Fibroblast of villous mesenchyme (primary cell): Measurements from ENCODE around the gene MSL1. TPM values are rescaled to one million over a fixed set of nuclear protein-coding genes. Genes with fewer than 3 reads are reported as not detected.
A peak's percentile ranks its signal among the peaks of the same experiment; 100 is the strongest.

Experiments
- DNase-seq: peaks from one replicate; pipeline ENCODE4 v3.0.0-alpha.2; 2010; ENCODE audit warnings: low read depth
- H3K4me3 ChIP-seq: 2 replicates; pipeline ENCODE4 v1.5.1; 2011; ENCODE audit warnings: low read depth, mild to moderate bottlenecking, low read length
- total RNA-seq: library from RNA; depleted of rRNA; stranded (reverse); fragments of >200 nt; gene quantifications from 2 replicates; pipeline ENCODE4 v1.2.3, GENCODE V29; 2012
- TF ChIP-seq, protein P1 (sequence below): IDR thresholded peaks from 2 replicates; pipeline ENCODE4 v1.5.1; 2012; ENCODE audit warnings: low read depth, mild to moderate bottlenecking, low read length; ENCODE audit not compliant: insufficient read depth

MSL1 gene
- total RNA-seq, 1 donor, result 73.0 TPM

DNA sequence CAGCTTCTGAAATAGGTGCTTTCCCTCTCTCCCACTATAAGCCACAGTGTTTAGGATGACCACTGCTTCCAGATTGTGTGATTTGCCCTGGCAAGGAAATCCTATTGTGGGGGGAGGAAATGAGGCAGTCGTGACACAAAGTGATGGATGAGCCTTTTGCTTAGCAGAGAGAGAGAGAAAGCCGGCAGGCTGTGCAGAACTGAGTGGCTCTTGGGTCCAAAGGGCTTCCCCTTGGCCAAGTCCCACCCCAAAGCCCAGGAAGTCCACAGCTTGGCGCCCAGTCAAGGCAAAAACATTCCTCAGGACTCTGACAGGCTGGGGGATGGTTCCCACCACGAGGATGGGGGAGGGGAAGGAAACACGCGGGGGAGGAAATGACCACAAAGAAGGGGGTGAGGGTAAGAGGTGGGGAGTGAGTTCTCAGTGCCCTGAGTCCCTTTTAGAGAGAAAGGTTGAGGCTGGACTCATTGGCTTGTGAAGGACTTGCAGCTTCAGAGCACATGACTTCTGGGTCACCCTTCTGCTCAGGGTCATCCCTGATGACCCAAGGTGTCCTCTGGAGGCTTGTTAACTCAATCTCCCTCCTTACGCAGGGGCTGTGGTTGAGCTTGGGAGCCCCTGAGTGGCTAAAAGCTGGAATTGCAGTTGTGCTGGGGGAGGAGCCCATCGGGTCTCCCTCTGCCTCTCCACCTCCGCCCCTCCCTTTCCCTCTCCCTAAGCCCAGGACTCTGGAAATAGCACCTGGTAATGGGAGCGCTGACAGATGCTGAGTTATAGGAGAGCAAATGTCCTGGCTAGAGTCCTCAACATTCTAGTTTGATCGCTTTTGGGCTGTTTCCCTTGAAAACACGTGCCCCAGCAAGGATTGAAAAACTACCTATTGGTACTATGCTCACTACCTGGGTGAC lies 10.3 kb upstream of the MSL1 start:
- H3K4me3 ChIP-seq, result no peak overlapping the region
- TF ChIP-seq, protein P1, sequence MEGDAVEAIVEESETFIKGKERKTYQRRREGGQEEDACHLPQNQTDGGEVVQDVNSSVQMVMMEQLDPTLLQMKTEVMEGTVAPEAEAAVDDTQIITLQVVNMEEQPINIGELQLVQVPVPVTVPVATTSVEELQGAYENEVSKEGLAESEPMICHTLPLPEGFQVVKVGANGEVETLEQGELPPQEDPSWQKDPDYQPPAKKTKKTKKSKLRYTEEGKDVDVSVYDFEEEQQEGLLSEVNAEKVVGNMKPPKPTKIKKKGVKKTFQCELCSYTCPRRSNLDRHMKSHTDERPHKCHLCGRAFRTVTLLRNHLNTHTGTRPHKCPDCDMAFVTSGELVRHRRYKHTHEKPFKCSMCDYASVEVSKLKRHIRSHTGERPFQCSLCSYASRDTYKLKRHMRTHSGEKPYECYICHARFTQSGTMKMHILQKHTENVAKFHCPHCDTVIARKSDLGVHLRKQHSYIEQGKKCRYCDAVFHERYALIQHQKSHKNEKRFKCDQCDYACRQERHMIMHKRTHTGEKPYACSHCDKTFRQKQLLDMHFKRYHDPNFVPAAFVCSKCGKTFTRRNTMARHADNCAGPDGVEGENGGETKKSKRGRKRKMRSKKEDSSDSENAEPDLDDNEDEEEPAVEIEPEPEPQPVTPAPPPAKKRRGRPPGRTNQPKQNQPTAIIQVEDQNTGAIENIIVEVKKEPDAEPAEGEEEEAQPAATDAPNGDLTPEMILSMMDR, result peak; percentile 78
- peak; percentile 93 for DNase-seq

DNA sequence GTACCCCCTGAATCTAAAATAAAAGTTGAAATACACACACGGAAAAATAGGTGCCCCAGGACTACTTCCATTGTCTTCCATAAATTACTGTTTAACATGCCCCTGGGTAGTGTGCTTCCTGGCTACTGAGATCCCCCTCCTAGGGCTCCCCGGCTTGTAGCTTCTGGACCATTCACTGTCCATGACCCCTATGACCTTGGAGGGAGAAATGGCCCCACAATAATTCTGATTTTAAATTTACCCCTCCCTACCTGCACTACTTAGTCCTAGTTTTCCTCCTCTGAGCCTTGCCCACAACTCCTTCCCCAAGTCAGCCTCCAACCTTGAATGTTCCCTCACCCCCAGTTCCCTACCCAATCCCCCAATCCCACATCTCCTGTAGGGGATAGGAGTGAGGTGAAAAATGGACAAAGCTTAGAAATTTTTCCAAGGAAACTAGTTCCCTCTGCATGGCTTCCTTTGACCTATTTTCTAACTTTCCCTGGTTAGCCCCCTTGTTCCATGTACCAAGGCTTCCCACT lies 9.5 kb upstream of the MSL1 start:
- TF ChIP-seq, protein P1, result no peak
- no peak for DNase-seq
- H3K4me3 ChIP-seq, result no peak overlapping the region

DNA sequence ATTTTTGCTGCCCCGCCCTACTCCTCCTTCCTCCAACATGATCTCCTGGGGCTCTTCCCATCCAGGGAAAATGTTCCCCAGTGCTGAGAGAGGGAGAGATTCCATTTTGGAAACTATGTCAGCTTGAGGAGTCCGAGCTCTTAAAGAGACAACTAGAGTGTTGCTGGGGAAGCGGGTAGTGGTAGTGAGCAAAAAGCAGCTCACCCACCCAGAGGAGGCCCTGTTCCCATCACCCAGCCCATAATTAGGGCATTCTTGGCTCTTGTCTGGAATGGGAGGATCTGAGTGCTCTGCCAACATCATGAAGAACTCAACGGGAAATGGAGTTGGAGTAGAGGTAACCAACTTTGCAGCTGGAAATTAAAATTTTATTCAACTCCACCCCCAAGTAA lies 9.1 kb upstream of the MSL1 start:
- no peak overlapping the region for H3K4me3 ChIP-seq
- no peak for DNase-seq
- TF ChIP-seq, protein P1, result no peak

DNA sequence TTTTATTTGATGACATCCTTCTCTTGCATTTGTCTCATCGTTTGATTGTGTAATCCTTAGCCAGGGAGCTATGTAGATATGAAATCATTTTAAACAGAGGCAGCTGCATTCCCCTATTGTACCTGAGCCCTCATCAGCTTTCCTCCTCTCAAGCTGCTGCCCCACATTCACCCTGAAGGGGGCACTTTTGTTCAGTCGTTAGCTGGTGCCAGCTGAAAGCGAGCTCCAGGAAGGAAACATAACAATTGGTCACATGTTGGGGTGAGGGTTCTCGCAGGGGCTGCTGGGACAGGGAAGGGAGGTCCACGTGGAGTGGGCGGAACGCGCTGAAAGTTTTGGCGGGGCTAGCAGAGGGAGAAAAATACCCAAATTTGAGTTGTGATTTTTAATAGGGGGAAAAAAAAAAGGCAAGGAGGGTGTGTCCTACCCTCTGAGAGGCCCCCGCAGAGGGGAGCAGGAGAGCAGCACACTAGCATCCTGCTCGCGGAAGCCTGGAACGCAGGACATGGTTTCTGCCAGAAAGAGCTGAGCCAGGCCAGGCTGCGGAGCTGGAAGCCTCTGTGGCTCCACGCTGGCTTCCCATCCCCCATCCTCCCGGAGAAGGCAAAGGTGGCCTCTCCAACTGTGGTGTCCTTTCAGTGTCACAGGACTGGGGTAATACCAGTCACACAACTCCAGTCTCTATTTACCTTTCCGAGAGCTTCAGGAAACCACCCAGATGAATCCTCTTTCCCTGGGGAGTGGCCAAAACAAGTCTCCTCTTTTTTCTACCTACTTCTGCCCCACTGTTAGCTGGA lies 8.5 kb upstream of the MSL1 start:
- H3K4me3 ChIP-seq, result peak overlapping the region; percentile 49
- TF ChIP-seq, protein P1, result peak; percentile 93
- DNase-seq, result peak; percentile 94

DNA sequence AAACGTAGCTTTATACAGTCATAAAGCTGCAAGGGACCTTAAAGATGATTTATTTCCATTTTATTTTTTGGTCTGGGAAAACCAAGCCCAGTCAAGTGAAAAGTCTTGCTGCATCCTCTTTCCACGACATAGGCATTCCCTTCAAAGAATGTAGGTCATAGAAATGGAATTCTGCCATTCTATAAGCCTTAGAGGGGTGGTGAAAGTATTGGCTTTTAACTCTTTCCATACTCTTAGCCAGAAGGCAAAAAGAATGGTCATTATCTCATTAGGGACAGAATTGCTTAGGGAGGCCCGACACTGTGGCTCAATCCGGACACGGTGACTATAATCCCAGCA lies 7.9 kb upstream of the MSL1 start:
- no peak for DNase-seq
- H3K4me3 ChIP-seq, result no peak overlapping the region

DNA sequence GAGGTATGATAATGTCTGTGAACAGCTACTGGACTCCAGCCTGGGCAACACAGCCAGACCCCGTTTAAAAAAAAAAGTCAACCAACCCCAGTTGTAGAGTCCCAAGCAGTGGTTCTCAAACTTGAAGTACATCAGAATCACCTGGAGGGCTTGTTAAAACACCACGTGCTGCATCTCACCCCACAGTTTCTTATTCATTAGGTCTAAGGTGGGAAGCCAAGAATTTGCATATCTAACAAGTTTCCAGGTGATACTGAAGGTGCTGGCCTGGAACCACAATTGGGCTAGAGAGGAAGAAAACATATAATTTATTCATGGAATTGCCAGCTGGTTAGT lies 6.7 kb upstream of the MSL1 start:
- TF ChIP-seq, protein P1, result no peak
- no peak overlapping the region for H3K4me3 ChIP-seq
- DNase-seq, result no peak

More for the DNA sequence above, 7.9 kb upstream of the MSL1 start:
- TF ChIP-seq, protein P1, result no peak
